ENCODE results near the gene PDCD11.

PDCD11 gene

GRCh38 chr10:103417601-103418000 is 21.2 kb downstream of the PDCD11 start:
- in situ Hi-C loops (cut with HindIII; ENCODE audit: low sequenced_read_pairs) = loop anchor here (10.0 kb wide), 1 partner anchor 57 kb away; the partner anchor contains the start of gene CALHM3
- DNase-seq (ENCODE audit: low read depth) = no peak
- H3K4me3 ChIP-seq (ENCODE audit: low read depth, low read length) = no peak overlapping the region
- TF ChIP-seq CTCF (IDR thresholded peaks at IDR 0.05; ENCODE audit: low read depth, low read length, missing control alignments) = no peak

GRCh38 chr10:103419101-103419500 is 22.7 kb downstream of the PDCD11 start:
- no peak overlapping the region for H3K4me3 ChIP-seq (ENCODE audit: low read depth, low read length)
- TF ChIP-seq CTCF (IDR thresholded peaks at IDR 0.05; ENCODE audit: low read depth, low read length, missing control alignments) = no peak
- in situ Hi-C loops (cut with HindIII; ENCODE audit: low sequenced_read_pairs) = loop anchor here (10.0 kb wide), 1 partner anchor 56 kb away; the partner anchor contains the start of gene CALHM3
- no peak for DNase-seq (ENCODE audit: low read depth)

GRCh38 chr10:103423748-103424147 is 27.3 kb downstream of the PDCD11 start:
- in situ Hi-C loops (cut with HindIII; ENCODE audit: low sequenced_read_pairs) = no loop called here
- no peak overlapping the region for H3K4me3 ChIP-seq (ENCODE audit: low read depth, low read length)
- TF ChIP-seq CTCF (IDR thresholded peaks at IDR 0.05; ENCODE audit: low read depth, low read length, missing control alignments) = no peak
- no peak for DNase-seq (ENCODE audit: low read depth)

DNA sequence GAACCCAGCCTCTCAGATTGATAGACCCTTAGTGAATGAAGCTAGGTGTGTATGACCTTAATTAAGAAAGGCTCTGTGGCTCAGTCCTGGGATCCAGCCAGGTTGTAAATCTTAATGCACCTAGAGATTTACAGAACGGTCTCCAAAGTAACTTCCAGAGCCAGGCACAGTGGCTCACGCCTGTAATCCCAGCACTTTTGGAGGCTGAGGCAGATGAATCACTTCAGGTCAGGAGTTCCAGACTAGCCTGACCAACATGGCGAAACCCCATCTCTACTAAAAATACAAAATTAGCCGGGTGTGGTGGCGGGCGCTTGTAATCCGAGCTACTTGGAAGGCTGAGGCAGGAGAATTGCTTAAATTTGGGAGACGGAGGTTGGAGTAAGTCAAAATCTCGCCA is 31.4 kb downstream of the PDCD11 start:
- in situ Hi-C loops (cut with HindIII; ENCODE audit: low sequenced_read_pairs) = no loop called here
- no peak for DNase-seq (ENCODE audit: low read depth)
- no peak for TF ChIP-seq CTCF (IDR thresholded peaks at IDR 0.05; ENCODE audit: low read depth, low read length, missing control alignments)
- H3K4me3 ChIP-seq (ENCODE audit: low read depth, low read length) = no peak overlapping the region

- TF ChIP-seq CTCF (IDR thresholded peaks at IDR 0.05; ENCODE audit: low read depth, low read length, missing control alignments) = no peak
- no peak for DNase-seq (ENCODE audit: low read depth)
- H3K4me3 ChIP-seq (ENCODE audit: low read depth, low read length) = no peak overlapping the region
- in situ Hi-C loops (cut with HindIII; ENCODE audit: low sequenced_read_pairs) = no loop called here
These were observed 32.7 kb downstream of the PDCD11 start for GRCh38 chr10:103428989-103429643.

DNA sequence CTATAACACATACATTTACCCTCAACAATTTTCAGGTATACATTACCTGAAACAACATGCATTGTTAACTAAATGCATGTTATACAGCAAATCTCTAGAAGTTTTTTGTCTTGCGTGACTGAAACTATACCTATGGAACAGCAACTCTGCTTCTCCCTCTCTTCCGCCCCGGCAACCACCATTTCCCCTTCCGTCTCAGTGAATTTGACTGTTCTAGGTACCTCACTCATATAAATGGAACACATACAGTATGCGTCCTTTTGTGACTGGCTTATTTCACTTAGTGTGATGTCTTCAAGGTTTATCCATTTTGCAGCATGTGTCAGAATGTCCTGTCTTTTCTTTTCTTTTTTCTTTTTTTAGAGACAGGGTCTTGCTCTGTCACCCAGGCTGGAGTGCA is 33.2 kb downstream of the PDCD11 start:
- in situ Hi-C loops (cut with HindIII; ENCODE audit: low sequenced_read_pairs) = no loop called here
- H3K4me3 ChIP-seq (ENCODE audit: low read depth, low read length) = no peak overlapping the region
- TF ChIP-seq CTCF (IDR thresholded peaks at IDR 0.05; ENCODE audit: low read depth, low read length, missing control alignments) = no peak
- no peak for DNase-seq (ENCODE audit: low read depth)
